GM23338 (cell line): ENCODE results near the gene INPP5K. TPM values are rescaled to one million over a fixed set of nuclear protein-coding genes. Genes with fewer than 3 reads are reported as not detected.

Source experiments
- ATAC-seq: fragments of 200-7000 bp; cut with Tn5 transposase; 3 replicates; pipeline ENCODE4 v1.9.1; 2020
- DNase-seq: peaks from one replicate; pipeline ENCODE4 v3.0.0-alpha.2; 2015; ENCODE audit warnings: low spot score
- H2AFZ ChIP-seq: fragments of 200-600 bp; sonication (generic); 2 replicates; pipeline ENCODE4 v1.8.0; 2016; ENCODE audit warnings: antibody characterized with exemption, mild to moderate bottlenecking, moderate library complexity
- H3F3A ChIP-seq: fragments of 200-600 bp; sonication (generic); replicated peaks from 2 replicates; pipeline ENCODE4 v1.8.0; 2017; ENCODE audit warnings: antibody characterized with exemption, mixed run types, low read depth
- H3K27ac ChIP-seq: fragments of 200-600 bp; sonication (generic); 2 replicates; pipeline ENCODE4 v1.6.1; 2016; ENCODE audit warnings: low read depth
- H3K27me3 ChIP-seq: fragments of 200-600 bp; sonication (generic); 2 replicates; pipeline ENCODE4 v1.8.0; 2016; ENCODE audit warnings: mild to moderate bottlenecking, mixed run types, moderate library complexity; ENCODE audit not compliant: insufficient read depth
- H3K36me3 ChIP-seq: fragments of 200-600 bp; sonication (generic); 2 replicates; pipeline ENCODE4 v1.8.0; 2016; ENCODE audit warnings: mild to moderate bottlenecking; ENCODE audit not compliant: insufficient read depth
- H3K4me1 ChIP-seq: fragments of 200-600 bp; sonication (generic); 2 replicates; pipeline ENCODE4 v1.8.0; 2016; ENCODE audit warnings: mild to moderate bottlenecking, moderate library complexity; ENCODE audit not compliant: insufficient read depth
- H3K4me2 ChIP-seq: fragments of 200-600 bp; sonication (generic); 2 replicates; pipeline ENCODE4 v1.7.1; 2017; ENCODE audit warnings: mixed run types
- H3K4me3 ChIP-seq: fragments of 200-600 bp; sonication (generic); 2 replicates; pipeline ENCODE4 v1.6.1; 2016; ENCODE audit warnings: mixed run types
- H3K79me2 ChIP-seq: fragments of 200-600 bp; sonication (generic); replicated peaks from 2 replicates; pipeline ENCODE4 v1.8.0; 2017; ENCODE audit warnings: mild to moderate bottlenecking; ENCODE audit not compliant: insufficient read depth
- H3K9me2 ChIP-seq: fragments of 200-600 bp; sonication (generic); 2 replicates; pipeline ENCODE4 v1.8.0; 2017; ENCODE audit not compliant: insufficient read depth
- H4K20me1 ChIP-seq: fragments of 200-600 bp; sonication (generic); replicated peaks from 2 replicates; pipeline ENCODE4 v1.8.0; 2017; ENCODE audit warnings: mild to moderate bottlenecking; ENCODE audit not compliant: insufficient read depth
- H3K27ac Mint-ChIP-seq: 2 replicates; pipeline ENCODE4 v1.8.0; 2020; ENCODE audit warnings: inconsistent platforms, mild to moderate bottlenecking, moderate library complexity, mixed read lengths
- H3K27me3 Mint-ChIP-seq: 3 replicates; pipeline ENCODE4 v1.8.0; 2022; ENCODE audit warnings: low read depth, mild to moderate bottlenecking, moderate library complexity, mixed read lengths, inconsistent platforms; ENCODE audit not compliant: insufficient read depth, poor library complexity
- H3K36me3 Mint-ChIP-seq: 3 replicates; pipeline ENCODE4 v1.8.0; 2021; ENCODE audit warnings: low read depth, mild to moderate bottlenecking, inconsistent platforms, moderate library complexity, mixed read lengths
- H3K4me1 Mint-ChIP-seq: 3 replicates; pipeline ENCODE4 v1.8.0; 2020; ENCODE audit warnings: mild to moderate bottlenecking, inconsistent platforms, mixed read lengths
- H3K4me3 Mint-ChIP-seq: 3 replicates; pipeline ENCODE4 v1.8.0; 2021; ENCODE audit warnings: moderate library complexity, mild to moderate bottlenecking, inconsistent platforms, mixed read lengths
- H3K9me3 Mint-ChIP-seq: 3 replicates; pipeline ENCODE4 v1.8.0; 2020; ENCODE audit warnings: moderate library complexity, mild to moderate bottlenecking, inconsistent platforms, mixed read lengths
- CREB1 ChIP-seq: fragments of 250-450 bp; sonication (Bioruptor Pico); IDR thresholded peaks from 2 replicates; pipeline ENCODE4 v1.5.0; 2020; ENCODE audit warnings: low read depth, mild to moderate bottlenecking, moderate library complexity
- CTCF ChIP-seq, 2 experiments: fragments of 200-600 bp in 1 of 2; sonication (generic) in 1 of 2; conservative IDR thresholded peaks; 2 replicates each; pipeline versions ENCODE4 v1.5.1 to v1.6.1; 2016 to 2017; ENCODE audit warnings: antibody characterized with exemption in 2 of 2, low read depth in 2 of 2, mild to moderate bottlenecking in 2 of 2, moderate library complexity in 1 of 2
- ETS1 ChIP-seq: IDR thresholded peaks from 2 replicates; pipeline ENCODE4 v1.6.1; 2016; ENCODE audit warnings: antibody characterized with exemption
- EZH2 ChIP-seq: fragments of 200-600 bp; sonication (generic); IDR thresholded peaks from one replicate; pipeline ENCODE4 v1.8.0; 2017; ENCODE audit warnings: antibody characterized with exemption, mild to moderate bottlenecking, low read depth; ENCODE audit not compliant: unreplicated experiment
- EZH2phosphoT487 ChIP-seq: fragments of 200-600 bp; sonication (generic); IDR thresholded peaks from one replicate; pipeline ENCODE4 v1.8.1; 2018; ENCODE audit warnings: antibody characterized with exemption; ENCODE audit not compliant: unreplicated experiment
- JUNB ChIP-seq: IDR thresholded peaks from one replicate; pipeline ENCODE4 v1.6.1; 2016; ENCODE audit warnings: antibody characterized with exemption; ENCODE audit not compliant: unreplicated experiment
- NANOG ChIP-seq: IDR thresholded peaks from 2 replicates; pipeline ENCODE4 v1.6.1; 2016; ENCODE audit warnings: antibody characterized with exemption, borderline replicate concordance
- POLR2AphosphoS5 ChIP-seq: IDR thresholded peaks from 2 replicates; pipeline ENCODE4 v1.6.1; 2016; ENCODE audit warnings: antibody characterized with exemption, low read depth
- STAT1 ChIP-seq: IDR thresholded peaks from one replicate; pipeline ENCODE4 v1.6.1; 2016; ENCODE audit warnings: antibody characterized with exemption; ENCODE audit not compliant: unreplicated experiment
- ZNF114 ChIP-seq: fragments of 250-450 bp; sonication (Bioruptor Pico); IDR thresholded peaks from 2 replicates; pipeline ENCODE4 v1.5.0; 2020; ENCODE audit warnings: mild to moderate bottlenecking, moderate library complexity
- ZNF331 ChIP-seq: fragments of 250-450 bp; sonication (Bioruptor Pico); IDR thresholded peaks from 2 replicates; pipeline ENCODE4 v1.5.0; 2020; ENCODE audit warnings: low read depth, mild to moderate bottlenecking, moderate library complexity
- ZNF462 ChIP-seq: fragments of 250-450 bp; sonication (Bioruptor Pico); IDR thresholded peaks from 2 replicates; pipeline ENCODE4 v1.5.0; 2020; ENCODE audit warnings: mild to moderate bottlenecking, moderate library complexity
- polyA plus RNA-seq: library from polyadenylated mRNA; unstranded; fragments of >200 nt; fragmentation: Nextera tagmentation; extraction: Ambion mirVana; gene quantifications from 2 replicates; pipeline ENCODE4 v1.2.1, GENCODE V29; 2016
- total RNA-seq: library from RNA; depleted of rRNA; stranded (reverse); fragments of >200 nt; shearing (Covaris generic); gene quantifications from 2 replicates; pipeline ENCODE4 v1.2.3, GENCODE V29; 2014
- TF ChIP-seq, protein P1 (sequence below): IDR thresholded peaks from one replicate; pipeline ENCODE4 v1.6.1; 2018; ENCODE audit warnings: antibody characterized with exemption; ENCODE audit not compliant: unreplicated experiment

The INPP5K gene
- total and polyA plus RNA-seq, 2 experiments from 2014 or later: 8.4 to 29.7 TPM

- no peak for TF ChIP-seq EZH2
- no peak for TF ChIP-seq JUNB
- TF ChIP-seq POLR2AphosphoS5: no peak
- no peak for TF ChIP-seq ZNF114 (CRISPR knock-in tag)
- TF ChIP-seq ETS1: no peak
- TF ChIP-seq ZNF331 (CRISPR knock-in tag): no peak
- TF ChIP-seq CTCF (conservative IDR thresholded peaks at IDR 0.05; ENCODE audit: low read depth in 2 of 2): no peak
- no peak for TF ChIP-seq ZNF462 (CRISPR knock-in tag)
- TF ChIP-seq, protein P1, sequence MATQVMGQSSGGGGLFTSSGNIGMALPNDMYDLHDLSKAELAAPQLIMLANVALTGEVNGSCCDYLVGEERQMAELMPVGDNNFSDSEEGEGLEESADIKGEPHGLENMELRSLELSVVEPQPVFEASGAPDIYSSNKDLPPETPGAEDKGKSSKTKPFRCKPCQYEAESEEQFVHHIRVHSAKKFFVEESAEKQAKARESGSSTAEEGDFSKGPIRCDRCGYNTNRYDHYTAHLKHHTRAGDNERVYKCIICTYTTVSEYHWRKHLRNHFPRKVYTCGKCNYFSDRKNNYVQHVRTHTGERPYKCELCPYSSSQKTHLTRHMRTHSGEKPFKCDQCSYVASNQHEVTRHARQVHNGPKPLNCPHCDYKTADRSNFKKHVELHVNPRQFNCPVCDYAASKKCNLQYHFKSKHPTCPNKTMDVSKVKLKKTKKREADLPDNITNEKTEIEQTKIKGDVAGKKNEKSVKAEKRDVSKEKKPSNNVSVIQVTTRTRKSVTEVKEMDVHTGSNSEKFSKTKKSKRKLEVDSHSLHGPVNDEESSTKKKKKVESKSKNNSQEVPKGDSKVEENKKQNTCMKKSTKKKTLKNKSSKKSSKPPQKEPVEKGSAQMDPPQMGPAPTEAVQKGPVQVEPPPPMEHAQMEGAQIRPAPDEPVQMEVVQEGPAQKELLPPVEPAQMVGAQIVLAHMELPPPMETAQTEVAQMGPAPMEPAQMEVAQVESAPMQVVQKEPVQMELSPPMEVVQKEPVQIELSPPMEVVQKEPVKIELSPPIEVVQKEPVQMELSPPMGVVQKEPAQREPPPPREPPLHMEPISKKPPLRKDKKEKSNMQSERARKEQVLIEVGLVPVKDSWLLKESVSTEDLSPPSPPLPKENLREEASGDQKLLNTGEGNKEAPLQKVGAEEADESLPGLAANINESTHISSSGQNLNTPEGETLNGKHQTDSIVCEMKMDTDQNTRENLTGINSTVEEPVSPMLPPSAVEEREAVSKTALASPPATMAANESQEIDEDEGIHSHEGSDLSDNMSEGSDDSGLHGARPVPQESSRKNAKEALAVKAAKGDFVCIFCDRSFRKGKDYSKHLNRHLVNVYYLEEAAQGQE: no peak
- TF ChIP-seq CREB1 (CRISPR knock-in tag): no peak
- TF ChIP-seq EZH2phosphoT487: no peak
- TF ChIP-seq NANOG: no peak
- no peak for TF ChIP-seq STAT1
- Mint-ChIP-seq H3K4me3 (no peak overlapping the region), H3K27me3 (peaks cover 15% of the 10 kb centered on the region), H3K9me3 (no peaks in the 10 kb centered on the region; the same call in 2 of the 3 replicates), H3K27ac (no peak overlapping the region), H3K4me1 (peaks cover 18% of the 10 kb centered on the region), H3K36me3 (no peaks in the 10 kb centered on the region)
- Histone ChIP-seq H3K79me2 (peaks cover 5% of the 10 kb centered on the region; the same call in 1 of the 2 replicates), H3K27me3 (peaks cover 15% of the 10 kb centered on the region), H3K4me1 (peaks cover 6% of the 10 kb centered on the region; the same call in 1 of the 2 replicates), H3F3A (0 out of 2 replicates have a peak, but pooled peaks cover 16% of the 10 kb centered on the region), H3K9me2 (no peaks in the 10 kb centered on the region), H4K20me1 (no peaks in the 10 kb centered on the region; the same call in 1 of the 2 replicates), H3K36me3 (no peaks in the 10 kb centered on the region), H2AFZ (no peak overlapping the region), H3K4me3 (no peak overlapping the region), H3K27ac (no peak overlapping the region), H3K4me2 (no peak overlapping the region)
- no peak for ATAC-seq
- no peak for DNase-seq
These were observed 22.2 kb downstream of the INPP5K start for GRCh38 chr17:1494203-1494602.
